Skeletal muscle tissue (tissue), 4 donors: ENCODE measurements around the gene ZIC1. TPM values are rescaled to one million over a fixed set of nuclear protein-coding genes. Genes with fewer than 3 reads are reported as not detected.
A peak's percentile ranks its signal among the peaks of the same experiment; 100 is the strongest.

Source experiments
- H3K27ac ChIP-seq: one replicate; pipeline ENCODE4 v1.7.0; 2013; ENCODE audit warnings: mild to moderate bottlenecking, low read depth, low read length, inconsistent platforms
- H3K27me3 ChIP-seq, 3 donors: one replicate each; pipeline ENCODE4 v1.7.0; 2013; ENCODE audit warnings: low read length in 3 of 3; ENCODE audit not compliant: control insufficient read depth in 3 of 3, insufficient read depth in 3 of 3
- H3K36me3 ChIP-seq, 3 donors: one replicate each; pipeline ENCODE4 v1.7.0; 2013; ENCODE audit warnings: low read length in 3 of 3; ENCODE audit not compliant: control insufficient read depth in 3 of 3, insufficient read depth in 3 of 3
- H3K4me1 ChIP-seq, 3 donors: one replicate each; pipeline ENCODE4 v1.7.0; 2013; ENCODE audit warnings: low read length in 3 of 3, mild to moderate bottlenecking in 3 of 3; ENCODE audit not compliant: control insufficient read depth in 3 of 3, insufficient read depth in 3 of 3
- H3K4me3 ChIP-seq, 3 donors: one replicate each; pipeline ENCODE4 v1.7.0; 2013; ENCODE audit warnings: low read length in 3 of 3
- H3K9ac ChIP-seq, 3 donors: one replicate each; pipeline ENCODE4 v1.7.0; 2013; ENCODE audit warnings: low read length in 3 of 3, mild to moderate bottlenecking in 3 of 3, moderate library complexity in 2 of 3, low read depth in 1 of 3
- H3K9me3 ChIP-seq, 3 donors: one replicate each; pipeline ENCODE4 v1.7.0; 2013; ENCODE audit warnings: low read length in 3 of 3; ENCODE audit not compliant: control insufficient read depth in 3 of 3
- total RNA-seq: library from RNA; depleted of rRNA; stranded (reverse); fragments of >200 nt; gene quantifications from one replicate; pipeline ENCODE4 v1.2.3, GENCODE V29; 2014
- donor health status: Osteomylitis.

The ZIC1 gene
- total RNA-seq, 1 donor from 2014 or later, result 8.4 TPM

- peaks cover 60 to 77% (median 65%) of the 10 kb centered on the region in 3 donors for H3K27me3 ChIP-seq
These were observed 40.5 kb upstream of the ZIC1 start for GRCh38 chr3:147368561-147369221.

GRCh38 chr3:147369231-147369630, 39.9 kb upstream of the ZIC1 start:
- Histone ChIP-seq H3K9me3 (no peaks in the 10 kb centered on the region), H3K4me1 (peaks cover 0 to 2% (median 0%) of the 10 kb centered on the region in 3 donors), H3K27ac (no peak overlapping the region), H3K27me3 (peaks cover 56 to 82% (median 70%) of the 10 kb centered on the region in 3 donors), H3K9ac (no peak overlapping the region), H3K36me3 (no peaks in the 10 kb centered on the region), H3K4me3 (no peak overlapping the region)

More at GRCh38 chr3:147368561-147369221, 40.5 kb upstream of the ZIC1 start:
- Histone ChIP-seq H3K36me3 (no peaks in the 10 kb centered on the region), H3K27ac (no peak overlapping the region), H3K9ac (no peak overlapping the region), H3K4me3 (no peak overlapping the region), H3K9me3 (no peaks in the 10 kb centered on the region), H3K4me1 (peaks cover 0 to 2% (median 0%) of the 10 kb centered on the region in 3 donors)

GRCh38 chr3:147369661-147370123, 39.5 kb upstream of the ZIC1 start:
- Histone ChIP-seq H3K4me3 (peak overlapping the region in 1 of 3 donors; percentile 29), H3K9ac (no peak overlapping the region), H3K9me3 (no peaks in the 10 kb centered on the region), H3K4me1 (peaks cover 0 to 2% (median 0%) of the 10 kb centered on the region in 3 donors), H3K27me3 (peaks cover 54 to 82% (median 70%) of the 10 kb centered on the region in 3 donors), H3K36me3 (no peaks in the 10 kb centered on the region), H3K27ac (no peak overlapping the region)

- Histone ChIP-seq H3K9ac (no peak overlapping the region), H3K36me3 (no peaks in the 10 kb centered on the region), H3K27me3 (peaks cover 58 to 84% (median 74%) of the 10 kb centered on the region in 3 donors), H3K4me3 (no peak overlapping the region), H3K27ac (no peak overlapping the region), H3K4me1 (peaks cover 0 to 2% (median 0%) of the 10 kb centered on the region in 3 donors), H3K9me3 (no peaks in the 10 kb centered on the region)
These were observed 38.8 kb upstream of the ZIC1 start for GRCh38 chr3:147370349-147370748.

- Histone ChIP-seq H3K27ac (no peak overlapping the region), H3K9ac (no peak overlapping the region), H3K4me3 (no peak overlapping the region), H3K27me3 (peaks cover 58 to 80% (median 78%) of the 10 kb centered on the region in 3 donors), H3K4me1 (peaks cover 0 to 2% (median 0%) of the 10 kb centered on the region in 3 donors), H3K9me3 (no peaks in the 10 kb centered on the region), H3K36me3 (no peaks in the 10 kb centered on the region)
These were observed 38.0 kb upstream of the ZIC1 start for GRCh38 chr3:147371140-147371539.

- Histone ChIP-seq H3K36me3 (no peaks in the 10 kb centered on the region), H3K27ac (no peak overlapping the region), H3K4me1 (peaks cover 0 to 2% (median 0%) of the 10 kb centered on the region in 3 donors), H3K4me3 (no peak overlapping the region), H3K27me3 (peaks cover 60 to 80% (median 78%) of the 10 kb centered on the region in 3 donors), H3K9ac (no peak overlapping the region), H3K9me3 (no peaks in the 10 kb centered on the region)
These were observed 37.3 kb upstream of the ZIC1 start for GRCh38 chr3:147371771-147372340.

- no peak overlapping the region for H3K27ac ChIP-seq
- peaks cover 66 to 86% (median 79%) of the 10 kb centered on the region in 3 donors for H3K27me3 ChIP-seq
- peaks cover 0 to 2% (median under 1%) of the 10 kb centered on the region in 3 donors for H3K4me1 ChIP-seq
- no peaks in the 10 kb centered on the region for H3K9me3 ChIP-seq
- H3K36me3 ChIP-seq, result no peaks in the 10 kb centered on the region
- H3K9ac ChIP-seq, result no peak overlapping the region
- no peak overlapping the region for H3K4me3 ChIP-seq
These were observed 36.6 kb upstream of the ZIC1 start for GRCh38 chr3:147372525-147373027.

- Histone ChIP-seq H3K27me3 (peaks cover 66 to 86% (median 79%) of the 10 kb centered on the region in 3 donors), H3K36me3 (no peaks in the 10 kb centered on the region)
These were observed 35.9 kb upstream of the ZIC1 start for GRCh38 chr3:147373301-147373700.

GRCh38 chr3:147377412-147378367, 31.5 kb upstream of the ZIC1 start:
- Histone ChIP-seq H3K27me3 (peaks cover 56 to 76% (median 64%) of the 10 kb centered on the region in 3 donors), H3K9ac (no peak overlapping the region), H3K4me1 (peaks cover 0 to 6% (median 0%) of the 10 kb centered on the region in 3 donors), H3K36me3 (no peaks in the 10 kb centered on the region), H3K27ac (no peak overlapping the region), H3K4me3 (peak overlapping the region in 1 of 3 donors; percentile 20), H3K9me3 (no peaks in the 10 kb centered on the region)

More at GRCh38 chr3:147373301-147373700, 35.9 kb upstream of the ZIC1 start:
- no peaks in the 10 kb centered on the region for H3K9me3 ChIP-seq
- no peak overlapping the region for H3K4me3 ChIP-seq
- H3K9ac ChIP-seq, result no peak overlapping the region
- H3K27ac ChIP-seq, result no peak overlapping the region
- H3K4me1 ChIP-seq, result peaks cover 0 to 6% (median 2%) of the 10 kb centered on the region in 3 donors
